GM12801 (cell line): ENCODE measurements around the gene C19orf67.

Experiments
- TF ChIP-seq, protein P1 (sequence below): IDR thresholded peaks from one replicate; pipeline ENCODE4 v1.5.1; 2011; ENCODE audit warnings: control low read depth; ENCODE audit not compliant: insufficient read length; ENCODE audit errors: extremely low read depth

Gene C19orf67

DNA sequence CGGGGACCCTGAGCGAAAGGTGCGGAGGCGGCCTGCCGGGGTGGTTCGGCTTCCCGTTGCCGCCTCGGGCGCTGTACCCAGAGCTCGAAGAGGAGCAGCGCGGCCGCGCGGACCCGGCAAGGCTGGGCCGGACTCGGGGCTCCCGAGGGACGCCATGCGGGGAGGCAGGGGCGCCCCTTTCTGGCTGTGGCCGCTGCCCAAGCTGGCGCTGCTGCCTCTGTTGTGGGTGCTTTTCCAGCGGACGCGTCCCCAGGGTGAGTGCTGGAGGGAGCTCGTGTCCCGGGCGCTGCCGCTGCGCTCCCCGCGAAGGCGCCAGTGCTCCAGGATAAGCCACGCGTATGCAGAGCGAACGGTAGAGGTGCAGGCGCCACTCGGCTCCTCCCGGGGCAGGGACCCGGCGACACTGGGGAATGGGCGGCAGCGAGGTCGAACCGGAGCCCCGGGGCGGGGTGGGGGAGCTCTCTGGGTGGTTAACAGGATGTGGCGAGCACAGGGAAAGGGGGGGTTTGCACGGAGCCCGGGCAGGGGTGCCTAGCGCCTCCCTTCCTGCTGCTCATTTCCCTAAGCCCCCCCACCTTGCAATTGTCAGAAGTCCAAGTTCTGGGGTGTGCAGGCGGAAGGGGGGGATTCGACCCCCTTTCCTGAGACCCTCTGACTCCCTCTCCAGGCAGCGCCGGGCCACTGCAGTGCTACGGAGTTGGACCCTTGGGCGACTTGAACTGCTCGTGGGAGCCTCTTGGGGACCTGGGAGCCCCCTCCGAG lies 53.7 kb downstream of the C19orf67 start, which contains the start of gene IL27RA:
TSS of gene IL27RA (plus strand) at position 44 of the 762 bp plus-strand sequence. CDS start at position 155, 111 bp downstream.
- TF ChIP-seq, protein P1, sequence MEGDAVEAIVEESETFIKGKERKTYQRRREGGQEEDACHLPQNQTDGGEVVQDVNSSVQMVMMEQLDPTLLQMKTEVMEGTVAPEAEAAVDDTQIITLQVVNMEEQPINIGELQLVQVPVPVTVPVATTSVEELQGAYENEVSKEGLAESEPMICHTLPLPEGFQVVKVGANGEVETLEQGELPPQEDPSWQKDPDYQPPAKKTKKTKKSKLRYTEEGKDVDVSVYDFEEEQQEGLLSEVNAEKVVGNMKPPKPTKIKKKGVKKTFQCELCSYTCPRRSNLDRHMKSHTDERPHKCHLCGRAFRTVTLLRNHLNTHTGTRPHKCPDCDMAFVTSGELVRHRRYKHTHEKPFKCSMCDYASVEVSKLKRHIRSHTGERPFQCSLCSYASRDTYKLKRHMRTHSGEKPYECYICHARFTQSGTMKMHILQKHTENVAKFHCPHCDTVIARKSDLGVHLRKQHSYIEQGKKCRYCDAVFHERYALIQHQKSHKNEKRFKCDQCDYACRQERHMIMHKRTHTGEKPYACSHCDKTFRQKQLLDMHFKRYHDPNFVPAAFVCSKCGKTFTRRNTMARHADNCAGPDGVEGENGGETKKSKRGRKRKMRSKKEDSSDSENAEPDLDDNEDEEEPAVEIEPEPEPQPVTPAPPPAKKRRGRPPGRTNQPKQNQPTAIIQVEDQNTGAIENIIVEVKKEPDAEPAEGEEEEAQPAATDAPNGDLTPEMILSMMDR = no peak
